Measurements from ENCODE around the gene UCHL1.

The UCHL1 gene

GRCh38 chr4:41280010-41280409, 23.3 kb downstream of the UCHL1 start:
- no peak for TF ChIP-seq CTCF (IDR thresholded peaks at IDR 0.05; ENCODE audit: low read depth, low read length)
- H3K4me3 ChIP-seq (ENCODE audit: low read depth, low read length), result no peak overlapping the region

- no peak overlapping the region for H3K4me3 ChIP-seq (ENCODE audit: low read depth, low read length)
- peak; percentile 60 for TF ChIP-seq CTCF (IDR thresholded peaks at IDR 0.05; ENCODE audit: low read depth, low read length)
Observed at GRCh38 chr4:41281038-41281634, 24.4 kb downstream of the UCHL1 start.

- TF ChIP-seq CTCF (IDR thresholded peaks at IDR 0.05; ENCODE audit: low read depth, low read length), result no peak
- H3K4me3 ChIP-seq (ENCODE audit: low read depth, low read length), result no peak overlapping the region
Observed at GRCh38 chr4:41282366-41282765, 25.6 kb downstream of the UCHL1 start.

GRCh38 chr4:41285202-41285863, 28.6 kb downstream of the UCHL1 start:
- H3K4me3 ChIP-seq (ENCODE audit: low read depth, low read length), result no peak overlapping the region
- TF ChIP-seq CTCF (IDR thresholded peaks at IDR 0.05; ENCODE audit: low read depth, low read length), result no peak

GRCh38 chr4:41285864-41286235, 29.1 kb downstream of the UCHL1 start:
- no peak overlapping the region for H3K4me3 ChIP-seq (ENCODE audit: low read depth, low read length)
- no peak for TF ChIP-seq CTCF (IDR thresholded peaks at IDR 0.05; ENCODE audit: low read depth, low read length)

- H3K4me3 ChIP-seq (ENCODE audit: low read depth, low read length), result no peak overlapping the region
- TF ChIP-seq CTCF (IDR thresholded peaks at IDR 0.05; ENCODE audit: low read depth, low read length), result no peak
Observed at GRCh38 chr4:41287005-41287404, 30.3 kb downstream of the UCHL1 start.

- no peak overlapping the region for H3K4me3 ChIP-seq (ENCODE audit: low read depth, low read length)
- TF ChIP-seq CTCF (IDR thresholded peaks at IDR 0.05; ENCODE audit: low read depth, low read length), result no peak
Observed at GRCh38 chr4:41287852-41288251, 31.1 kb downstream of the UCHL1 start.
